ENCODE measurements around the gene ABCC1.
"Not testable (repeated sequence)": the region's sequence is repeated elsewhere in the genome, so short reads cannot be mapped to it uniquely, and the experiment has no call there.

Gene ABCC1

DNA sequence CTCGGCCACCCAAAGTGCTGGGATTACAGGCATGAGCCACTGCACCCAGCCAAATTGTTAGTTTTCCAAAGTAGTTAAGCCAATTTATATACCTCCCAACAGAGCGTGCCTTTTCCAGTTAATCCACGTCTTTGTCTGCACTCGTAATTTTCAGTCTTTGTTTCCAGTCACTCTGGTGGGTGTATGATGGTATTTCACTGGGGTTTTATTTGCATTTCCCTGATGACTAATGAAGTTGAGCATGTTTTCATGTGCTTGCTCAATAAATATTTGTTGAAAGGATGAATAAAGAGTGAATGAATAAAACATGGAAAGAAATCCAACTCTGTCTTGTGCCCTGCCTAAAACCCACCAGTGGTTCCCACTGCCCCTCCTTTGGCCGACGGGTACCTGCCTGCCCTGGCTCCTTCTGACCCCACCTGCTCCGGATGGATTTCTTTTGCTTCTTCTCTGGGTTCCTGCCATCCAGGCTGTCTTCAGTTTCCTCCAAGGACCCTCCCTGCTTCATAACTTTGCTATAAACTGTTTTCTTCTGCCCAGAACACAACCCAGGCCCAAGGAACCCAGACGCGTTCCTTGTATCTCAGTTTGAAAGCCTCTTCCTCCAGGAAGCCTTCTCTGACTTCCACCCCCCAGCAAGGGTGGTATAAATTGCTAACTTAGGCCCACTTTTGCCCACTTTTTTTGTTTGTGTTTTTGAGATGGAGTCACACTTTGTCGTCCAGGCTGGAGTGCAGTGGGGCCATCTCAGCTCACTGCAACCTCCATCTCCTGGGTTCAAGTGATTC lies 3.0 kb upstream of the ABCC1 start:
- no peak for DNase-seq

DNA sequence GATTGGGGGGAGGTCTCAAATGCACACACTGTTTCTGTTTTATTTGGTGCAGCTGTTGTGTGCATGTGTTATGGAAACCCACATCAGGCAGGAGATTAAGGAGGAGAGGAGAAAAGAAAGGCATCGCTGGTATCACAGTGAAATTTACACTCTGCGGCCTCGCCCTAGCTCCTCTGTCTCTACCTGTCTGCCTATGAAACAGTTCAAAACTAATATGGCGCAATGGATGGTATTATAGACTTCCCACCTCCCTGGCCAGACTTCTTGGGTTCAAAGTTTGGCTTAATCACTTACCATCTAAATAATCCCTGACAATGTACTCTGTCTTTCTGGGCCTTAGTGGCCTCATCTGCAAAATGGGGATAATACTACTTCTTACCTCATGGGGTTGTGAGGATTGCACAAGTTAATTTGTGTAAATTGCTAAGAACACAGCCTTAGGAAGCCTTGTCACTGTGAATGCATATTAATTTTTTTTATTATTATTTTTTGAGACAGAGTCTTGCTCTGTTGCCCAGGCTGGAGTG lies 1.4 kb upstream of the ABCC1 start:
- no peak for DNase-seq

DNA sequence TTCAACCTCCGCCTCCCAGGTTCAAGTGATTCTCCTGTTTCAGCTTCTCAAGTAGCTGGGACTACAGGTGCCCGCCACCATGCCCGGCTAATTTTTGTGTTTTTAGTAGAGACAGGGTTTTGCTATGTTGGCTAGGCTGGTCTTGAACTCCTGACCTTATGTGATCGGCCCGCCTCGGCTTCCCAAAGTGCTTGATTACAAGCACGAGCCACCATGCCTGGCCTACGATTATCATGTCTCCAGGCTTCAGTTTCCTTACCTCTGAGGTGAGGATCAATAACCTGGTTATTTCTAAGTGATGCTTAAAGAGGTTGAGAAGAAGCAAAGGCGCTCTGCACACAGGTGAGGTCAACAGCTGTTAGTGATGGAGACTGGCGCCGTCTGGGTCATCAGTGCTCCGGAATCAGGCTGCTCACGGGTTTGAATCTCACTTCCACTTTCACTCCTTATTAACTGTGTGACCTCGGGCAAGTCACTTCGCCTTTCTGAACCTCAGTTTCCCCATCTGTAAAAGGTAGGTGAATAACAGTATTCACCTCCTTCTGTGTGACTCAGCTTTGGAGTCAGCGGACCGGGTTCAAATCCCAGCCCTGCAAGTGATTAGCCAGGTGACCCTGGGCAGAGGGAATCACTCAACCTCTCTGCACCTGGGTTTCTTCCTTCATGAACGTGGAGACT lies 745 bp upstream of the ABCC1 start:
- no peak for DNase-seq

DNA sequence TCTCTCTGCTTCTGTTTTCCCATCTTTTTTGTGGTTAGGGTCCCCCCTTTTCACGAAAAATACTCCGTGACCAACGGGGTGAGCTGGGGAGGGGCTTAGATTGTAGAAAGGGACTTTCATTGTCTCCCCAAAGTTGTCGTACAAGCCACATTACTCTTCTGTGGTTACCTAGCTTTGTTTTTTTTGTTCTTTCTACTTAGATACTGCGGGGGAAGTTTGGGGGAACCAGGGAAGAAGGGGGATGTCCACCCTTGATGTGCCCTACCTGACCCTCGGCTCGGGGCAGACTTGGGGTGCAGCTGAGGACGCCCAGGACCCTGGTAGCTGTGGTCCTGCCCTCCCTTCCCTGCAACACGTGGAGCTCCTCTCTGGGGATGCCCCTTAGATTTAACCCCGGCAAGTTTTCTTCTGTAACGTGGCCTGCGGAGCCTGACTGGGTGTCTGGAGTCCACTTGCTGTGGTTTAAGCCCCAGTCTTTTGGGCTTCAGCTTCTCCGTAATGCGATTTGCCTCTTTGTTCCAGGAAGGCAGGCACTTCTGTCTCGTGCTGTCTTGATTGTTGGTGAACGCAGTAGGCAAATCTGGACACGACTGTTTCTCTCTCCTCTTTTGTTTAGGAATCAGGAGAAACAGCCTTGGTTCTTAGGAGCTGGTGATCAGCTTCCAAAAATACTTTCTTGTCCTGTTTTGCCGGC lies 892 bp downstream of the ABCC1 start:
- DNase-seq, result peak; percentile 69

DNA sequence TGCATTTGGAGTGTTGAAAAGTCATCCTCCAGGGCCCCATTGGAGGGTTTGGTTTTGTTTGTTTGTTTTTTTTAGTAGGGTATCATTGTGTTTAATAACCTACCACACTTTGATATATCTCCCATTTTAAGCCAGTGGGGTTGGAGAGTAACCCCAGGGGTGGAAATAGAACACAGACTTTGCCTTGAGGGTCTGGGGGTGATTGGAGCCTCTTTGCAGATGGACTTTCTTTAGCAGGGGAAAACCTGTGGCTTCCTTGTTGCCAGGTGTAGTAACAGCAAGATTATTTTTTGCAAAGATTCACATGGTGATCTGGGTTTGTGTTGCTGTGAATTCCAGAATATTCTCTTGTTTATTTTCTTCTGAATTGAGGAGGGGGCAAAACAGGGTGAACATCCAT lies 1.5 kb downstream of the ABCC1 start:
- no peak for DNase-seq

DNA sequence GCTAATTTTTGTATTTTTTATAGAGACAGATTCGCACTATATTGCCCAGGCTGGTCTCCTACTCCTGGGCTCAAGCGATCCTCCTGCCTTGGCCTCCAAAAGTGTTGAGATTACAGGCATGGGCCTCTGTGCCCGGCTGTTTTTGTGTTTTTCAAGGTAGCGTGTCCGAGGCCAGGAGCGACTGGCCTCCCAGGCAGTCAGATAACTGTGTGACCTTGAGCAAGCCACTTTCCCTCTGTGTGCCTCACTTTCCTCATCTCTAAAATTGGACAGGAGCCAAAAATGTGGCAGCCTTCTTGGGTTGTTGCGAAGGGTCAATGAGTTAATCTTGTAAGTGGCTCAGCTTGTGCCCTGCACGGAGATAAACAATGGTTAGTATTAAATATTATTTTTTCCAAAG lies 2.4 kb downstream of the ABCC1 start:
- DNase-seq, result no peak

DNA sequence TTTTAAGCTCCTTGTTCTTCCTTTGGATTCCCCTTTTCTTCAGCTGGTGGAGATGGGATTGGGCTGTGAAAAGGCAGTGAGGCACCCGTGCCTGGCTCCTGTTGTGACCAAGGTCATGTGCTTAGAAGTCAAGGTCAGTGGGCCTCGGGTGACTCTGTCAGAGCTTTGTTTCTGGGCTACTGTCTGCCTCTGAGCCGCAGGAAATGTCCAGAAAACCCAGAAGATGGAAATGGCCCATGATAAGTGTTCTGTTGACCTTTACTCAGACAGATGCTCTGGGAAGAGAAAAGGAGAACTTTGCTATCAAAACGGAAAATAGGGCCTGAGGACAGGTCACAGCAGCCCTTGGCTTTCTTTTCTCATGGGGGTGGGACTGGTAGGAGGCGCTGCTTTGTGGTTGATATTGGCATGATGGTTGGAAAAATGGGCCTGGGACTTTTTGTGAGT lies 2.9 kb downstream of the ABCC1 start:
- no peak for DNase-seq

DNA sequence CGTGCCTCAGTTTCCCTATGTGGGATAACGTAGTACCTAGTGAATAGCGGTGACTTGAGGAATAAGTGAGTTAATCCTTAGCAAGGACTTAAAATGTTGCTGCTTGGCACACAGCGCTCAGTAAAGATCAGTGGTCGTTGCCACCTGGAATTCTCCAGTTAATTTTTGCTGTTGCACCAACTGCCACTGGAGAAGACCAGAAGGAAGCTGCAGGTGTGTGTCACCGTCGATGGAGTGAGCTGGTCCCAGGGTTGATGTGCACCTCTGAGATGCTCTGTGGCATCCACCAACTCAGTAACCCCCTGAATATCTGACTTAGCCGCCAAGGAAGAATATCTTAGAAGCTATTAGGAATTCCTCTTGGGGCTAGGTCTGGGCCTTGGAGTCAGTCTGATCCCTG lies 4.1 kb downstream of the ABCC1 start:
- DNase-seq, result no peak

DNA sequence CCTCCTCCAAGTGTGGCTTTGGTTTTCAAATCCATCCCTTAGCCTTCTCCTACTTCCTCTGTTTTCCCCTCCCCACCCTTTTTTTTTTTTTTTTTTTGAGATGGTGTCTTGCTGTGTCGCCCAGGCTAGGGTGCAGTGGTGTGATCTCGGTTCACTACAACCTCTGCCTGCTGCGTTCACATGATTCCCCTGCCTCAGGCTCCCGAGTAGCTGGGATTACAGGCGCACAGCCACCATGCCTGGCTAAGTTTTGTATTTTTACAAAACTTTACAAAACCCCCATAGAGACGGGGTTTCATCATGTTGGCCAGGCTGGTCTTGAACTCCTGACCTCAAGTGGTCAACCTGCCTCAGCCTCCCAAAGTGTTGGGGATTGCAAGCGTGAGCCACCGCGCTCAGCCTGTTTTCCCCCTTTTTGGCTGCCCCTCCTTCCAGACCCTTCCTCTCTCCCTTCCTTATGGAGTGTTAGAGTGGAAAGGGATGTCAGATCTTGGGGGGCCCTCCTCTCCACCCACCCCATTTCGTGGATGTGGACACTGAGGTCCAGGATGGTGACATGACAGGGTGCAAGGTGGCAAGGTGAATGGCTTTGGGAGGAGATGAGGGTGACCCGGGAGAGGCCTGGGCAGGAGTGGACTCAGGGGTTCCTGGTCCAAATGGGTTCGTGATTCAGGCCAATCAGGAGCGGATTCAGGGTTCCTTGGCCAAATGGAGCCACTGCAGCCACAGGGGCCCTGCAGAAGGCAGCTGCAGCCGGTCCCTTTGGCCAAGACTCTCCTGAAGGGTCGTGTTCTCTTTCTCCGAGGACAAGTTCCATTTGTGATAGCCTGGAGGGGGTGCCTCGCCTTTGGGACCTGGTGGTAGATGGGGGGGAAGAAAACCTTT lies 4.8 kb downstream of the ABCC1 start:
- no peak for DNase-seq

DNA sequence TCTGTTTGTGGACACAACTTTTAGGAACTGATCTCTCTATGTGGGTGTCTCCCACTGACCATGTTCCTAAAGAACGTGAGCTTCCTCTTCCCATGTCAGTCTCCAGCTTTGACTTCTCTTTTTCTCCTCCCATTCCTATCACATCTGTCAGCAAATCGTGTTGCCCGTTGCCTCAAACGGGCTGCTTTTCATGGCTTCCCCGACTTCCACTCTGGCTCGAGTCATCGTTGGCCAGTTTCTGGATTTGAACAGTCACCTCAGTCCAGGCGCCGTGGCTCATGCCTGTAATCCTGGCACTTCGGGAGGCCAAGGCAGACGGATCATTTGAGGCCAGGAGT lies 5.4 kb downstream of the ABCC1 start:
- no peak for DNase-seq

DNA sequence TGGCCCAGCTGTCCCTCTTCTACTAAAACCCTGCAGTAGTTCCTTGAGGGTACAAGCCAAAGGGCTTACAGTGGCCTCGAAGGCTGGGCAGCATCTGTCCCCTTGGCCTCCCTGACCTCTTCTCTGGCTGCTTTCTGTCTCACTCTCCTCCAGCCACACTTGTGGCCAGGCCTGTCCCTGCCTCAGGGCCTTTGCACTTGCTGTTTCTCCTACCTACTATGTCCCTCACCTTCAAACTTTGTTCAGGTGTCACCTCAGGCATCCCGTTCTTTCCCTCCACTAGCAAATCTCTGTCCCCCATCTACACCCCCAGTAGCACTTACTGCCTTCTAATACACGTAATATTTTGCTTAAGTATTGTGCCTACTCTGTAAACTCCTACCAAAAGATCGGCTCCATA lies 6.0 kb downstream of the ABCC1 start:
- DNase-seq, result no peak

DNA sequence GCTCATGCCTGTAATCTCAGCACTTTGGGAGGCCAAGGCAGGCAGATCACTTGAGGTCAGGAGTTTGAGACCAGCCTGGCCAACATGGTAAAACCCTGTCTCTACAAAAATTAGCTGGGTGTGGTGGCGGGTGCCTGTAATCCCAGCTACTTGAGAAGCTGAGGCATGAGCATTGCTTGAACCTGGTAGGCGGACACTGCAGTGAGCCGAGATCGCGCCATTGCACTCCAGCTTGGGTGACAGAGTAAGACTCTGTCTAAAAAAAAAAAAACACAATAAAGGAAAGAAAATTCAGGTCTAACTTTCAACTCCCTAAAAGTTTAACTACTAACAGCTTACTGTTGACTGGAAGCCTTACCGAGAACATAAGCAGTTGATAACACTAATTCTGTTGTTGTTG lies 6.7 kb downstream of the ABCC1 start:
- DNase-seq, result not testable (repeated sequence)

DNA sequence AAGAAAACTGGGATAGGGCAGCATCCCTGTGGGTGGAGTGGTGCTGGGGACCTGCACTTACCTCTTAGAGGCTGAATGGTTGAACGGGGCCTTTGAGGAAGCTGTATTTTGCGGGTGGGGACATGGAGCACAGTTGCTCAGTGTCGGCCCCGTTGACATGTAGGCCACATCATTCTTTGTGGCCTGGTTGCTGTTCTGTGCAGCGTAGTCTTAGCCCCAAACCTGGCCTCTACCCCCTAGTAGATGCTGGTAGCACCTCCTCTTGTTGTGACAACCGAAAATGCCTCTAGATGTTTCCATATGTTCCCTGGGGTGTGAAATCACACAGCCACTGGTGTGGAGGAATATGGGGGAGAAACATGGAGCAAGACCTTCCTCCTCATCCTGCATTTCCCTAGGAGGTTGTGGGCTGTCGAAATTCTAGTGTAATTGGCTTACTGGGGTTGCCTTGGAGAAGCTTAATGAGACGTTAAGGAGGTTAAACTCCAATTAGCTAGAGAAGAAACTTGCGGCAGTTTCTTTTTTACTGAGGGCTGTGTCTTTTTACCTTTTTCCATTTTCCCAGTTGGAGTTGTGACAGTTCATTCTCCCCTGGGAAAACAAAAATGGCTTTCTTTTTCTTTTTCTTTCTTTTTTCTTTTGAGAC lies 9.4 kb downstream of the ABCC1 start:
- no peak for DNase-seq

DNA sequence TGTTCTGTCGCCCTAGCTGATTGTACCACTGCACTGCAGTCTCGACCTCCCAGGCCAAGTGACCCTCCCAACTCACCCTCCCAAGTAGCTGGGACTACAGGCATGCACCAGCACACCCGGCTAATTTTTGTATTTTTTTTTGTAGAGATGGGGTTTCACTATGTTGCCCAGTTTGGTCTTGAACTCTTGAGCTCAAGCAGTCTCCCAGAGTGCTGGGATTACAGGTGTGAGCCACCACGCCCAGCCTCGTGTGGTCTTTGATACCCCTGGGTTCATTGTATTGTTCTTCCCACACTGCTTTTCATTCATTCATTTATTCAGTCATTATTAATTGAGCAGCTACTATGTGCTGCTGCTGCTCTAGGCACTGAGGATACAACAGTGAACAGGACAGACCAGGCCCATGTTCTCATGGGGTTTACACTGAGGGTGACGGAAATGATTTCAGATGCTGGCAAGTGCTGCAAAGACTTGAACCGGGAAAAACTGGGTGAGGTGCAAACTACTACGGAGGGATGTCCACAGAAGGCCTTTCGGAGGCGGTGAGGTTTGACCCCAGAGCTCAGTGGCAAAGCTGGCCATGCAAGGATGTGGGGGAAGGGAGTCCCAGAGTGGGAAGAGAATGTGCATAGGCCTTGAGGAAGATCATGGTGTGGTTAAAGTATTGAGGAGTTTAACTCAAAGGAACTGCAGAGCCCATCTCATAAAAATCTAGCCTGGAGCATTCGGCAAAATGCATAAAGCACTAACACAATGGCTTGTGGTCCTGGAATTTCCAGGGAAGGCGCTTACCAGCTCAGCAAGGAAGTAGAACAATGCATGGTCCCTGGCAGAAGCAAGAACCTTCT lies 10.9 kb downstream of the ABCC1 start:
- DNase-seq, result no peak

DNA sequence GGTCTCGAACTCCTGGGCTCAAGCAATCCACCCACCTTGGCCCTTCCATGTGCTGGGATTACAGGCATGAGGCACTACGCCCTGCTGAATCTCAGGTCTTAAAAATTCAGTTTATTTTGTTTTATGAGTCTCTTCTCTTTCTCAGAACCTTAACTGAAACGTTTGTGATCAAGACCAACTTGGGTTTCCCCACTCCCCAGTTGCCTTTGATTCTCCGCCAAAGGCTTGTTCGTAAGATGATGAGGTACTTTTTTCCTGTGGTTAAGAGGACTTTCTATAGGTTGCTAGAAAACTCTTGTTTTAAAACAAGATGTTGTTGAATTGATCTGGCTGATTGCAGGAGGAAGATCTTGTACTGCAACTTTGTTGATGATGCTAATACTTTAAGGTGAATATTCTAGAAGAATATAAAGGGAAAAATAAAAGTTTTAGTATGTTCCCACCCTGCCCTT lies 11.7 kb downstream of the ABCC1 start:
- peak; percentile 50 for DNase-seq

DNA sequence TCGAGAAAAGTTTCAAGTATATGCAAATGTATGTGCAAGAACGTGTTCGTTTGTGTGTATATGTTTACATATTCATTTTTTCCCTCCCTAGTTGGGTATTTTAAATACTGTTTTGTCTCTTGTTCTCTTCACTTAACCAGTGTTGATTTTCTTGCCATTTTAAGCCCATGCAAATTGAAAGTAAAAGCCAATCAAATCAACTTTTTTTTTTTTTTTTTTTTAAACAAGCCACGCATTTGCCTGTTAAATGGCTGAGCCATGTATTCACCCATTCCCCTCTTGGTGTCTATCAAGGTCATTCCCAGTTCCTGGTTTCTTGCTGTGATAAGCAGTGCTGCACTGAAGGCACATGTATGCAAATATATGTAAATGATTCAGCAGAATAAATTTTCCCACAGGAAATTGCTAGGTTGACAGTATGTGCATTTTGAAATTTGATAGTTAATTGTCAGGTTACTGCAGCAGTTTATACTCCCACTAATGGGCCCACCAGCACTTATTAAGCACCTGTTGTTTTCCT lies 12.2 kb downstream of the ABCC1 start:
- DNase-seq, result no peak

DNA sequence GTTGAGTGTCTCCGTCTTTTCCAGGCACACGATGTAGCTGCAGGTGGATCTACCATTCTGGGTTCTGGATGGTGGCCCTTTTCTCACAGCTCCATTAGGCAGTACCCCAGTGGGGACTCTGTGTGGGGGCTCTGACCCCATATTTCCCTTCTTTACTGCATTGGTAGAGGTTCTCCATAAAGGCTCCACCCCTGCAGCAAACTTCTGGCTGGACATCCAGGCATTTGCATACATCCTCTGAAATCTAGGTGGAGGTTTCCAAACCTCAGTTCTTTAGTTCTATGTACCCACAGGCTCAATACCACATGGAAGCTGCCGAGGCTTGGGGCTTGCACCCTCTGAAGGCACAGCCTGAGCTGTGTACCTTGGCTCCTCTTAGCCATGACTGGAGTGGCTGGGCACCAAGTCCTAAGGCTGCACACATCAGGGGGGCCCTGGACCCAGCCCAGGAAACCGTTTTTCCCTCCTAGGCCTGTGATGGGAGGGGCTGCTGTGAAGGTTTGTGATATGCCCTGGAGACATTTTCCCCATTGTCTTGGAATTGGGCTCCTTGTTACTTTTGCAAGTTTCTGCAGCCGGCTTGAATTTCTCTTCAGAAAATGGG lies 14.0 kb downstream of the ABCC1 start:
- no peak for DNase-seq

DNA sequence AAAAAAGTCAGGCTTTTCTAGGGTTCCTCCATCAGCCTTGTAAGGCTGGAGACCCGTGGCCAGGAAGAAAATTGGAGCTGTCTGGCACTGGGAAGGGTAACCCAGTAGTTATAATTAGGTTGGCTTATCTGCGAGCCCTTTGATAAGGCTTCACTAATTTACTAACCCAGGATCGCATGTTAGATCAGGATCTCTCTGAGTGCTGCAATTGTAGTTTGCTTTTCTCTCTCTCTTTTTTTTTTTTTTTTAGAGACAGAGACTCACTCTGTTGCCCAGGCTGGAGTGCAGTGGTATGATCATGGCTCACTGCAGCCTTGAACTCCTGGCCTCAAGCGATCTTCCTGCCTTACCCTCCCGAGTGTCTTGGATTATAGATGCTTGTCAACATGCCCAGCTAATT lies 17.0 kb downstream of the ABCC1 start:
- no peak for DNase-seq

DNA sequence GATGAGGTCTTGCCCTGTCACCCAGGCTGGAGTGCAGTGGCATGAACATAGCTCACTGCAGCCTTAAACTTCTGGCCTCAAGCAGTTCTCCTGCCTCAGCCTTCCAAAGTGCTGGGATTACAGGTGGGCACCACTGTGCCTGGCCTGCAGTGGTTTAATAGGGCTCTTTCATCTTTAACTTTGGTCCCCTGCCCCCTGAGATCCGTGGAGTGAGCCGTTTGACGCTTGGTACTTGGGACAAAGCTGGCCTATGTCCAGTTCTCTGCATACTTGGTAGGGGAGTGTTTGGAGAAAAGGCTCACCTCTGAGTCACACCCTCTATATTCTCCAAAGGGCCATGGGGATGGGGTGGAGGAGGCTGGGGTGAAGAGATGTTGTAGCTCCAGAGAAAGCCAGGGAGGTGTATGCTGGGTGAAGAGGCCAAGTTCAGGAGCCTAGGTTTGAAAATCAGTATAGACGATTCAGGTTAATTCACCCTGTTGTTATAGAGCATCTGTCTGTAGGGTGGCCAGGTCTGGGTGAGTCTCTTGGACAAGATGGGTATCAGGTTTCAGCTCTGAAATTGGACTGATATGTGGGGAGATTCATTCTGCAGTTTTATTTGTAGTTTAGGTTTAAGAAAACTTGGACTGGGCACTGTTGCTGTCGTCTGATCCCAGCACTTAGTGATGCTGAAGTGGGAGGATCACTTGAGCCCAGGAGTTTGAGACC lies 17.6 kb downstream of the ABCC1 start:
- DNase-seq, result no peak

All from activated CD4-positive, CD25-positive, alpha-beta regulatory T cell treated with anti-CD3 and anti-CD28 coated beads, Interleukin-2, amount 50 U/mL, for 72 hours (primary cell).